Upper lobe of right lung (tissue), 1 donor: Measurements from ENCODE around the gene NOB1. TPM values are rescaled to one million over a fixed set of nuclear protein-coding genes. Genes with fewer than 3 reads are reported as not detected.

ENCODE experiments used
- ATAC-seq: fragments of 200-7000 bp; cut with Tn5 transposase; one replicate; pipeline ENCODE4 v1.9.1; 2020; ENCODE audit warnings: mild to moderate bottlenecking, moderate library complexity
- DNase-seq: peaks from one replicate; pipeline ENCODE4 v3.0.0-alpha.2; 2020
- H3K27ac ChIP-seq: fragments of 200-600 bp; one replicate; pipeline ENCODE4 v1.8.0; 2022
- H3K27me3 ChIP-seq: fragments of 200-600 bp; one replicate; pipeline ENCODE4 v1.8.0; 2022; ENCODE audit warnings: mild to moderate bottlenecking
- H3K36me3 ChIP-seq: fragments of 200-600 bp; one replicate; pipeline ENCODE4 v1.8.0; 2022
- H3K4me1 ChIP-seq: fragments of 200-600 bp; one replicate; pipeline ENCODE4 v1.8.0; 2022
- H3K4me3 ChIP-seq: fragments of 200-600 bp; one replicate; pipeline ENCODE4 v1.8.0; 2022; ENCODE audit warnings: mild to moderate bottlenecking
- H3K9me3 ChIP-seq: fragments of 200-600 bp; one replicate; pipeline ENCODE4 v1.8.0; 2022
- CTCF ChIP-seq: fragments of 200-600 bp; IDR thresholded peaks from one replicate; pipeline ENCODE4 v1.8.0; 2022; ENCODE audit warnings: antibody characterized with exemption
- intact Hi-C: fragments of 100-400 bp; cut with DNase I; formaldehyde crosslinking; loops from one replicate; pipeline ENCODE4 v1.11.0; 2022
- total RNA-seq: library from RNA; stranded (reverse); fragmentation: NEBNext Ultra II Directional; extraction: Animal tissue kit (Norgen Biotek cat#: 25700); gene quantifications from one replicate; pipeline ENCODE4 v1.2.1, GENCODE V29; 2021
- donor health status: DM: no; HTN: yes; CAD: no; lungs with severe emphysema.

The NOB1 gene
- total RNA-seq, 1 donor from 2014 or later = 32.0 TPM

GRCh38 chr16:69756705-69757104 is 2.0 kb upstream of the NOB1 start:
- ATAC-seq (no peak), DNase-seq (no peak)
- Histone ChIP-seq H3K27me3 (no peaks in the 10 kb centered on the region), H3K36me3 (peaks cover 9% of the 10 kb centered on the region), H3K27ac (no peak overlapping the region), H3K4me3 (no peak overlapping the region), H3K4me1 (peaks cover 22% of the 10 kb centered on the region), H3K9me3 (no peaks in the 10 kb centered on the region)
- TF ChIP-seq CTCF = no peak
- intact Hi-C loops = no loop called here

- ATAC-seq = no peak
- Histone ChIP-seq H3K4me3 (peak overlapping the region; percentile 97), H3K36me3 (peaks cover 33% of the 10 kb centered on the region), H3K4me1 (peaks cover 18% of the 10 kb centered on the region), H3K27me3 (no peaks in the 10 kb centered on the region), H3K27ac (peak overlapping the region; percentile 85), H3K9me3 (no peaks in the 10 kb centered on the region)
- DNase-seq = no peak
- intact Hi-C loops = loop anchor here (5.0 kb wide), 1 partner anchor 42 kb away; no protein-coding TSS in a partner anchor
- no peak for TF ChIP-seq CTCF
Measured at GRCh38 chr16:69754143-69754468, 620 bp downstream of the NOB1 start.

- H3K4me3 ChIP-seq = no peak overlapping the region
- intact Hi-C loops = no loop called here
- no peak for TF ChIP-seq CTCF
- peaks cover 84% of the 10 kb centered on the region for H3K36me3 ChIP-seq
- peaks cover 15% of the 10 kb centered on the region for H3K4me1 ChIP-seq
- H3K27me3 ChIP-seq = no peaks in the 10 kb centered on the region
- H3K9me3 ChIP-seq = no peaks in the 10 kb centered on the region
- no peak overlapping the region for H3K27ac ChIP-seq
- ATAC-seq = no peak
- DNase-seq = no peak
Measured at GRCh38 chr16:69748694-69749345, 5.9 kb downstream of the NOB1 start.

GRCh38 chr16:69747115-69747514 is 7.6 kb downstream of the NOB1 start:
- H3K36me3 ChIP-seq = peaks cover 96% of the 10 kb centered on the region
- intact Hi-C loops = no loop called here
- no peak for TF ChIP-seq CTCF

GRCh38 chr16:69745959-69746358 is 8.8 kb downstream of the NOB1 start:
- DNase-seq (no peak), ATAC-seq (no peak)
- Histone ChIP-seq H3K27ac (no peak overlapping the region), H3K4me3 (no peak overlapping the region), H3K36me3 (peaks cover 96% of the 10 kb centered on the region), H3K9me3 (no peaks in the 10 kb centered on the region), H3K27me3 (no peaks in the 10 kb centered on the region), H3K4me1 (peaks cover 5% of the 10 kb centered on the region)
- no peak for TF ChIP-seq CTCF
- intact Hi-C loops = no loop called here

More at GRCh38 chr16:69747115-69747514, 7.6 kb downstream of the NOB1 start:
- H3K4me1 ChIP-seq = no peaks in the 10 kb centered on the region
- H3K27me3 ChIP-seq = no peaks in the 10 kb centered on the region
- no peaks in the 10 kb centered on the region for H3K9me3 ChIP-seq
- ATAC-seq (no peak), DNase-seq (no peak)
- H3K4me3 ChIP-seq = no peak overlapping the region
- no peak overlapping the region for H3K27ac ChIP-seq

- TF ChIP-seq CTCF = no peak
- no peak for ATAC-seq
- Histone ChIP-seq H3K27me3 (no peaks in the 10 kb centered on the region), H3K4me1 (peaks cover 5% of the 10 kb centered on the region), H3K9me3 (no peaks in the 10 kb centered on the region), H3K4me3 (no peak overlapping the region), H3K27ac (no peak overlapping the region), H3K36me3 (peaks cover 93% of the 10 kb centered on the region)
- DNase-seq = no peak
- intact Hi-C loops = no loop called here
Measured at GRCh38 chr16:69745232-69745612, 9.5 kb downstream of the NOB1 start.
